ENCODE results near the gene AMELY. TPM values are rescaled to one million over a fixed set of nuclear protein-coding genes. Genes with fewer than 3 reads are reported as not detected.
A peak's percentile ranks its signal among the peaks of the same experiment; 100 is the strongest.
"Not testable (repeated sequence)": the region's sequence is repeated elsewhere in the genome, so short reads cannot be mapped to it uniquely, and the experiment has no call there.

AMELY gene
- total RNA-seq, 1 donor from 2014 or later: not detected

DNA sequence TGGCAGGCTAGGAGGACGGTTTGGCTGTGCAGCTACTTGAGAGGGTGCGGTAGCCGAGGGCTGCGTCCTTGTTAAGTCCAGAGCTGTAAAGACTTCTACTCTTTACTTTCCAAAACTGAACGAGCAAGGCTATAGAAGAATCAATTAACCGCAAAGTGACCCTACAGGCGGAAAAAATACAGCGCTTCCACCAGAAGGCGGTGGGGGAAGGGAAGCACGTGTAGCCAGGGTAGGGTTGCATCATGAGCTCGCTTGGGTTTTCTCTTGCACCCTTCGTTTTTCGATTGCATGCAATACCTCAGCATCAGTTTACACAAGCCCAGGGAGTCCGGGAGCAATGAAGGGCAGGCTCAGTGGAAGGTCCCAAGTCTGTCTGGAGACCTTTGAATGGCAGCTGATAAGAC, 2.4 kb downstream of the AMELY start:
- no peak for FAIRE-seq
- Mint-ChIP-seq H3K27me3 (ENCODE audit: low read depth, unreplicated experiment) (no peaks in the 10 kb centered on the region), H3K4me3 (ENCODE audit: unreplicated experiment) (peak overlapping the region; percentile 81), H3K36me3 (ENCODE audit: low read depth, unreplicated experiment) (no peaks in the 10 kb centered on the region), H3K27ac (ENCODE audit: unreplicated experiment) (peak overlapping the region; percentile 78), H3K9me3 (ENCODE audit: unreplicated experiment) (no peaks in the 10 kb centered on the region), H3K4me1 (ENCODE audit: low read depth, unreplicated experiment) (no peaks in the 10 kb centered on the region)
- no peaks in the 10 kb centered on the region for H3K9me3 ChIP-seq (ENCODE audit: insufficient read depth, low read depth, low read length)
- TF ChIP-seq, protein P1, sequence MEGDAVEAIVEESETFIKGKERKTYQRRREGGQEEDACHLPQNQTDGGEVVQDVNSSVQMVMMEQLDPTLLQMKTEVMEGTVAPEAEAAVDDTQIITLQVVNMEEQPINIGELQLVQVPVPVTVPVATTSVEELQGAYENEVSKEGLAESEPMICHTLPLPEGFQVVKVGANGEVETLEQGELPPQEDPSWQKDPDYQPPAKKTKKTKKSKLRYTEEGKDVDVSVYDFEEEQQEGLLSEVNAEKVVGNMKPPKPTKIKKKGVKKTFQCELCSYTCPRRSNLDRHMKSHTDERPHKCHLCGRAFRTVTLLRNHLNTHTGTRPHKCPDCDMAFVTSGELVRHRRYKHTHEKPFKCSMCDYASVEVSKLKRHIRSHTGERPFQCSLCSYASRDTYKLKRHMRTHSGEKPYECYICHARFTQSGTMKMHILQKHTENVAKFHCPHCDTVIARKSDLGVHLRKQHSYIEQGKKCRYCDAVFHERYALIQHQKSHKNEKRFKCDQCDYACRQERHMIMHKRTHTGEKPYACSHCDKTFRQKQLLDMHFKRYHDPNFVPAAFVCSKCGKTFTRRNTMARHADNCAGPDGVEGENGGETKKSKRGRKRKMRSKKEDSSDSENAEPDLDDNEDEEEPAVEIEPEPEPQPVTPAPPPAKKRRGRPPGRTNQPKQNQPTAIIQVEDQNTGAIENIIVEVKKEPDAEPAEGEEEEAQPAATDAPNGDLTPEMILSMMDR (IDR thresholded peaks at IDR 0.05; ENCODE audit: insufficient read depth, low read depth, low read length): no peak
- TF ChIP-seq EZH2 (IDR thresholded peaks at IDR 0.05; ENCODE audit: insufficient read depth, low read length): no peak
- H3K9ac ChIP-seq (ENCODE audit: low read length): no peak overlapping the region
- no peak overlapping the region for H2AFZ ChIP-seq (ENCODE audit: low read depth, low read length)
- no peaks in the 10 kb centered on the region for H3K79me2 ChIP-seq (ENCODE audit: insufficient read depth, low read length)
- H3K27me3 ChIP-seq (ENCODE audit: insufficient read depth, low read length): no peaks in the 10 kb centered on the region
- H3K36me3 ChIP-seq (ENCODE audit: insufficient read depth, low read length): no peaks in the 10 kb centered on the region
- H3K27ac ChIP-seq (ENCODE audit: low read depth, low read length): no peak overlapping the region
- H3K4me1 ChIP-seq (ENCODE audit: insufficient read depth, low read length): no peaks in the 10 kb centered on the region
- H3K4me2 ChIP-seq (ENCODE audit: low read length): no peak overlapping the region
- H4K20me1 ChIP-seq (ENCODE audit: insufficient read depth, low read length): no peaks in the 10 kb centered on the region
- no peak for DNase-seq (ENCODE audit: low read depth)
- no peak overlapping the region for H3K4me3 ChIP-seq (ENCODE audit: insufficient read depth, low read depth, low read length)

DNA sequence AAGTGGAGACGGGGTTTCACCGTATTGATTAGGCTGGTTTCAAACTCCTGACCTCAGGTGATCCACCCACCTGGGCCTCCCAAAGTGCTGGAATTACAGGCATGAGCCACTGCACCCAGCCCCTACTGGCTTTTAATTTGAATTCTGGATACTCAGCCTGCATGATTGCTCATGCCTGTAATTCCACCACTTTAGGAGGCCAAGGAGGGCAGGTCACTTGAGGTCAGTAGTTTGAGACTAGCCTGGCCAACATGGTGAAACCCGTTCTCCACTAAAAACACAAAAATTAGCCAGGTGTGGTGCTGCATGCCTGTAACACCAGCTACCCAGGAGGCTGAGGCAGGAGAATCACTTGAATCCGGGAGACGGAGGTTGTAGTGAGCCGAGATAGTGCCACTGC, 3.5 kb downstream of the AMELY start:
- H3K9me3 Mint-ChIP-seq (ENCODE audit: unreplicated experiment); H3K4me3 Mint-ChIP-seq (ENCODE audit: unreplicated experiment); H4K20me1 ChIP-seq (ENCODE audit: insufficient read depth, low read length); H3K4me1 ChIP-seq (ENCODE audit: insufficient read depth, low read length); H3K79me2 ChIP-seq (ENCODE audit: insufficient read depth, low read length); H3K9ac ChIP-seq (ENCODE audit: low read length); H3K36me3 Mint-ChIP-seq (ENCODE audit: low read depth, unreplicated experiment); H2AFZ ChIP-seq (ENCODE audit: low read depth, low read length); H3K27ac Mint-ChIP-seq (ENCODE audit: unreplicated experiment); H3K36me3 ChIP-seq (ENCODE audit: insufficient read depth, low read length); H3K4me2 ChIP-seq (ENCODE audit: low read length); FAIRE-seq; H3K4me3 ChIP-seq (ENCODE audit: insufficient read depth, low read depth, low read length); DNase-seq (ENCODE audit: low read depth); H3K27ac ChIP-seq (ENCODE audit: low read depth, low read length); H3K27me3 ChIP-seq (ENCODE audit: insufficient read depth, low read length); H3K9me3 ChIP-seq (ENCODE audit: insufficient read depth, low read depth, low read length); H3K4me1 Mint-ChIP-seq (ENCODE audit: low read depth, unreplicated experiment); H3K27me3 Mint-ChIP-seq (ENCODE audit: low read depth, unreplicated experiment): not testable (repeated sequence)

DNA sequence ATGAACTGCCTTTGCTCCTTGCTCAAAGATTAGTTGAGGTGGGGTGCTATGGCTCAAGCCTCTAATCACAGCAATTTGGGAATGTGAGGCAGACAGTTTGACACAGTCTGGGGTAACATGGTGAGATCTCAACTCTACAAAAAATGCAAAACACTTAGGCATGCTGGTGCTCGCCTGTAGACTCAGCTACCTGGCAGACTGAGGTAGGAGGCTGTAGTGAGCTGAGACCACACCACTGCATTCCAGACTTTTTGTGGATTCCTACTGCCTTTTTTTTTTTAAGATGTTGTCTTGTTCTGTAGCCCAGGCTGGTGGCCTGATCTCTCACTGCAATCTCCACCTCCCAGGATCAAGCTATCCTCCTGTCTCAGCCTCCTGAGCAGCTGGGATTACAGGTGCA, 4.0 kb downstream of the AMELY start:
- no peak overlapping the region for H3K27ac Mint-ChIP-seq (ENCODE audit: unreplicated experiment)
- H4K20me1 ChIP-seq (ENCODE audit: insufficient read depth, low read length): no peaks in the 10 kb centered on the region
- no peak overlapping the region for H3K9ac ChIP-seq (ENCODE audit: low read length)
- H3K27ac ChIP-seq (ENCODE audit: low read depth, low read length): no peak overlapping the region
- H3K4me2 ChIP-seq (ENCODE audit: low read length): no peak overlapping the region
- FAIRE-seq (no peak), DNase-seq (ENCODE audit: low read depth) (no peak)
- no peaks in the 10 kb centered on the region for H3K4me1 Mint-ChIP-seq (ENCODE audit: low read depth, unreplicated experiment)
- H3K27me3 Mint-ChIP-seq (ENCODE audit: low read depth, unreplicated experiment): no peaks in the 10 kb centered on the region
- H3K4me3 ChIP-seq (ENCODE audit: insufficient read depth, low read depth, low read length): no peak overlapping the region
- H3K79me2 ChIP-seq (ENCODE audit: insufficient read depth, low read length): no peaks in the 10 kb centered on the region
- no peaks in the 10 kb centered on the region for H3K27me3 ChIP-seq (ENCODE audit: insufficient read depth, low read length)
- H3K4me3 Mint-ChIP-seq (ENCODE audit: unreplicated experiment): no peak overlapping the region
- no peaks in the 10 kb centered on the region for H3K9me3 ChIP-seq (ENCODE audit: insufficient read depth, low read depth, low read length)
- TF ChIP-seq EZH2 (IDR thresholded peaks at IDR 0.05; ENCODE audit: insufficient read depth, low read length): no peak
- TF ChIP-seq, protein P1 (IDR thresholded peaks at IDR 0.05; ENCODE audit: insufficient read depth, low read depth, low read length): no peak
- H3K9me3 Mint-ChIP-seq (ENCODE audit: unreplicated experiment): no peaks in the 10 kb centered on the region
- H2AFZ ChIP-seq (ENCODE audit: low read depth, low read length): no peak overlapping the region
- H3K36me3 ChIP-seq (ENCODE audit: insufficient read depth, low read length): no peaks in the 10 kb centered on the region
- no peaks in the 10 kb centered on the region for H3K36me3 Mint-ChIP-seq (ENCODE audit: low read depth, unreplicated experiment)
- H3K4me1 ChIP-seq (ENCODE audit: insufficient read depth, low read length): no peaks in the 10 kb centered on the region

DNA sequence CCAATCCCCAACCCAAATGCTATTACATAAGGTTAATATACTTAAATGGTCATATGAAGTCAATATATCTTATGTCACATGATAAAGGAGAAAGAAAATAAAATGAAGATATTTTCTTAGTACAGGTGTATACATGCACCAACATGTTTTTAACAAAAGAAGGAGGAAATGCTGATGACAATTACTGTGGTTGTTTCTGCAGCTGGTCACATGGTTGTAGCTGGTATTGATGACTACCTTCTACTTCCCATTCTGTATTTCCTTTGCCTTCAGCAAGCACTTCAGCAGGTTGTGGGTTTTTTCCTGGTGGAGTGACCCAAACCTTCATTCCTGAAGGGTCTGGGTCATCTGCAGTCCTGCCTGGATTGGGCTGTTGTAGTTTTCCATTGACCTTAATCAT, 9.4 kb downstream of the AMELY start:
- not testable (repeated sequence) for H3K9me3 Mint-ChIP-seq (ENCODE audit: unreplicated experiment); H3K4me1 ChIP-seq (ENCODE audit: insufficient read depth, low read length); FAIRE-seq; H3K9me3 ChIP-seq (ENCODE audit: insufficient read depth, low read depth, low read length); H3K79me2 ChIP-seq (ENCODE audit: insufficient read depth, low read length); H3K36me3 ChIP-seq (ENCODE audit: insufficient read depth, low read length); H3K27ac ChIP-seq (ENCODE audit: low read depth, low read length); H4K20me1 ChIP-seq (ENCODE audit: insufficient read depth, low read length); H3K4me3 ChIP-seq (ENCODE audit: insufficient read depth, low read depth, low read length); H3K36me3 Mint-ChIP-seq (ENCODE audit: low read depth, unreplicated experiment); H3K4me1 Mint-ChIP-seq (ENCODE audit: low read depth, unreplicated experiment); H3K27ac Mint-ChIP-seq (ENCODE audit: unreplicated experiment); H3K4me2 ChIP-seq (ENCODE audit: low read length); H2AFZ ChIP-seq (ENCODE audit: low read depth, low read length); H3K27me3 Mint-ChIP-seq (ENCODE audit: low read depth, unreplicated experiment); DNase-seq (ENCODE audit: low read depth); H3K9ac ChIP-seq (ENCODE audit: low read length); H3K4me3 Mint-ChIP-seq (ENCODE audit: unreplicated experiment); H3K27me3 ChIP-seq (ENCODE audit: insufficient read depth, low read length)

All from astrocyte (in vitro differentiated cells and primary cell).